Left colon (tissue), 2 donors: ENCODE measurements around the gene CFAP58. TPM values are rescaled to one million over a fixed set of nuclear protein-coding genes. Genes with fewer than 3 reads are reported as not detected.

Source experiments
- ATAC-seq: fragments of 200-7000 bp; cut with Tn5 transposase; one replicate; pipeline ENCODE4 v1.9.1; 2020; ENCODE audit warnings: mild to moderate bottlenecking, moderate library complexity
- DNase-seq, 2 donors: peaks; one replicate each; pipeline ENCODE4 v3.0.0-alpha.2; 2020
- intact Hi-C, 2 donors: fragments of 100-400 bp; cut with DNase I in 1 of 2; cut with micrococcal nuclease in 1 of 2; formaldehyde crosslinking; loops; one replicate each; pipeline versions ENCODE4 v1.11.2 to v1.14.0; 2022; cut with DNase I, micrococcal nuclease
- total RNA-seq, 2 donors: library from RNA; stranded (reverse); fragmentation: NEBNext Ultra II Directional; extraction: Animal tissue kit (Norgen Biotek cat#: 25700); gene quantifications; one replicate each; pipeline ENCODE4 v1.2.1, GENCODE V29; 2021
- donor health status: DM: no; HTN: no; CAD: no.
- donor health status: DM: yes; HTN: yes; CAD: no.

The CFAP58 gene
- total RNA-seq, 2 donors from 2014 or later: 0.09 to 0.20 TPM

DNA sequence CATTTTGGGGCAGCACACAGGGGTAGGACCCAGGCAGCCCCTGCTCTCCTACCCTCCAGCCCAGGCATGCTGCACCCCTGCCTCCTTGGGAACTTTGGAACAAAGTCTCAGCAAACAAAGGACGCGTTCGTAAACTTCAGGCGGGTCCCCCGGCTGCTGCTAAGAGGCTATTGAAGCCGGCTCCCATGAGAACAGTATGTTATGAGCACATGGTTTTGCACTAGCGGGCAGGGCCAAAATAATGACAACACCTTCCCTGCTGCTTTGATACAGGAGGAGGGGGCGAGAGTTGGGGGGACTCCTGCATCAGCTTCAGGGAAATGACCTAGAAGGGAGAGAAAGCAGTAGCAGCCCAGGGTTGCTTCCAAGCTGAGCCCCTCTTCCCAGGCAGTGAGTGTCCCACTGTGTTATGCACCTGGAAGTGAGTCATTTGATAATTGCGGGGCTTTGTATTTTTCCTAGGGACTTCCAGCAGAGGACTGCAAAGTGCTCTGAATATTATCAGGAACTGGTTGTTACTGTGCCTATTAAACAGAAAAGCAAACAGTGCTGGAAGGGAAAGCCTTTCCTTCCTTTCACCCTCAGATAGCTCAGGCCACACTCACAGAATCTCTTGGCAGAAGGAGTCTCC lies 22.3 kb upstream of the CFAP58 start:
- ATAC-seq (peak; percentile 81), DNase-seq (peak in 1 of 2 donors; percentile 45)
- intact Hi-C loops: no loop called here

DNA sequence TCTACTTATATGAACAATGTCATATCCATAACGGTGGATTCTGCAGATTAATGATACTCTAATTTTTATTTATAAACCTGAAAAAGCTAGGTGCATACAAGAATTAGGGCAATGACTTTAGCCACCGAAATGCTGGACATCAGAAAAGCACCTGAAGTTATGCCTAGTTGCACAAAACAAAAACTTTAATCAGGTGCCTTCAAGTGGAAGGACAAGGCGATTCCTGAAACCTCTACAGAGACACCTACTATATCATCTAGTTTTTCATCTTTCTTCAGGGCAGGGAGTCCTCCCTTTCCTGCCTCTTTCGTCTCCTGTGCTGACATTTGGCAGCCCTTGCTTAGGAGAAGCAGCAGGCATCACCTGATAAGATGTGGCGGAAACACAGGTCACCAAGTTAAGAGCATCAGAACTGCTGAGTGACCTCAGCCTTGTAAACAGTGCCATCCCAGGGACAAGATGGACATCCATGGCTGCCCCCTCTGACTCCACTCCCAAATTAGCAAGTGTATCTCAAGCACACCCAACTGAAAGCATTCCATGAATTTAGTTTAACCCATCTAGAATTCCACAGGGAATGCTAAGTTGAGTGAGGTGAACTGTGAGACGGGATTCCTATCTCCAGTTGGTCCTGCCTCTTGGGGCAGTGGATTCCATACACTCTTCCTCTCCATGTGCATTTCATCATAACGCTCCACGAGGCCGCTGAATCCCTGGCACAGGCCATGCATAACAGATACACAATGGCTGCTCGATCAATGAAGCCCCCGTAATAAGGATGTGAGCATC lies 21.2 kb upstream of the CFAP58 start:
- ATAC-seq: no peak
- intact Hi-C loops: no loop called here
- DNase-seq: no peak

DNA sequence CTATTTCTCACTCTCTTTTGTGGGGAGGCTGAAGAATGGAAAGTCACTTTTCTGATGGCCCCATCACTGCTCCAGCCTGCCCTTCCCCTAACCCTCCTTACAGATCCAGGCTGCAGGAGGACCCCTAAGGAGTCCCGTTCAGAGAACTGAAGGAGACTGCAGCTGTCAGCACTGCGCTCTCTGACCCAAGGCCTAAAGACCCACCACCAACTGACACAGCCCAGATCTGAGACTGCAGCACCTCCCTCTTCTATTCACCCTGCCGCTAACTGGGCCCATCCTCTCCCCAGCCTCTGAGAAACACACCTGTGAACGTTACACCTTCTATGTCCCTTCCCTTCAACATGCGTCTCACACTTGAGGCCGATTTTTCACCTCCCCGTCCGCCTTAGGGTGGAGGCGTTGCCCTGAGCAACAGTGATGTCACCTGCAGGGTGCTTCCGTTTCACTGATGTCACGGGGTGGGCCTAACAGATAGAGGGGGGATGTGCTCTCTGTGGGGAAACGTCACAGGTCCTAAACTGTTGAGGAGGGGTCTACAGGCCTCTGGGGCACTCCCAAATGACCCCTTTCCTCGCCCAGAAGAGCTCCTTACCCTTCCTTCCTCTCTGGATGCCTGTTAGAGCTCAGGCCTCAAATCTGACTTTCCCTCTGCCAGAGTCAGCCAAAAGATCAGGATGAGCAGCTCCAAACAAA lies 20.5 kb upstream of the CFAP58 start:
- no peak for ATAC-seq
- no peak for DNase-seq
- intact Hi-C loops: no loop called here

DNA sequence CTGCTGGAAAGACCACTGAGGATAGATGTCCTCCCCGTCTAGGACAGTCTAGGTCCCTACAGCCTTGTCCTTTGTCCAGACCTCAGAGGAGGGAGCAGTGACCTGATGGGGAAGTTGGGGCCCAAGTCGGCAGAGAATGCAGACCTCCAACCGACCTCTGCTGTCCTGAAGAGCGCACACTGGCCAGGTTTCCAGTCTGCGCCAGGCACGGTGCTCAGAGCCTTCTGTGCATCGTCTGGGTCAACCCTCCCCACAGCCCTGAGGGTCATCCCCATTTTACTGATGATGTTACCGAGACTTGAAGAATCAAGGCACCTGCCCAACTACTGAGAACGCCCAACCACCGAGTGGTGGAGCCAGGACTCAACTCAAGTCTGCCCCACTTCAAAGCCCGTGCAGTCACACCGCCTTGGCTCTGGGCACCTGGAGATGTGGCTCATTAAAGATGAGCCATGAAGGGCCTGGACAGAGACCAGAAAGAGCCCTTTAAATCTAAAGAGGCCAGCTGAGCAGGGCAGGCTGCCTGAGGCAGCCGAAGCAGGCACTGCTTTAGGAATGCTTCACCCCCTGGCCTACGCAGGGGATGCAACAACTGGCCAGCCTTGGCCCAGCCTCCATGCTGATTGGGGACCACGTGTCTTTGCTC lies 19.8 kb upstream of the CFAP58 start:
- no peak for ATAC-seq
- DNase-seq: no peak
- intact Hi-C loops: no loop called here

DNA sequence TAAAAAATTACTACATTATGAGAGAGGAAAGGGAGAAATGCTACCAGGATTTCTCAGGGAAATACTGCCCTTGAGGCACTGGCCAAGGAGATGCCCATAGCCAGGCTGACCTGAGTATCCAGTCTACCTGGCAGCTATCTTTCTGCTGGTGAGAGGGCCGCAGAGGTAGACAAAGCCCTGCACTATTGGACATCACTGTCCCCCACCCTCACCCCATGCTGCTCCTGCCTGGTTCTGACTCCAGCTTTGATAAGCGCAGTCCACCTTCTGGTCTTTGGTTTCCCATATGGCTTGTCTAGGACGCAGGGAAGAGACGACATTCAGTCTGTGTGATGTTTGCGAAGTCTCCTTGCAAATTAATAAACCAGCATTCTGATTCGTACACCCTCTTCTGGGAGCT lies 19.1 kb upstream of the CFAP58 start:
- ATAC-seq (no peak), DNase-seq (no peak)
- intact Hi-C loops: no loop called here

DNA sequence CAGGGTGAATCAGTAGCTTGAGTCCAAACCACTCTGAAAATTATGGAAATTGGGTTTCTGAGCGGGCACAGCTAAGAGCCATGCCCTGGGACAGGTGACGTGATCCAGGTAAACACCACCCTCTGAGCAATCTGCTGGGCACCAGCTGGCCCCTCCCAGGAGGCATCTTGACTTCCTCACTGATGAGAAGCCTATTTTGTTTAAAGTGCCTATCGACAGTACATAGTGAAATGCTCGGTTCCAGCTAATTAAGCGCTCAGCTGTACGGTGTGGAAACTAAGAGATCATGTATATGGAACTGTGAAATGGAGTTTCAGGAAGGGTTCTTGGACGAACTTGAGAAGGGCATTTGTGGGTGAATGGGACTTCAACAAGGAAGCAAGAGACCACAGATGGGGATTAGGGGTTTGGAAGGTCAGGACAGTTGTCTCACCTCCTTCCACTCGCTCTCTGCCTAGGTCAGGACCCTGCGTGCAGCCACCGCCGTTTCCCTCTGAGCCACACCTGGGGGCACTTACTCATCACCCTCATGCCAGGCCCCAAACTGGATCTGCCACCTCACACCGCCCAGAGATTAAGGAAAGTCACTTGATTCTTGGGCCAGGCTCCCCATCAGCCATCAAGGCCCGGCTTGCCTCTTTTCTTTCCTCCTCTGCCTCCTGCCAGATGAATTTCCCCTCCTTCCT lies 18.5 kb upstream of the CFAP58 start:
- intact Hi-C loops: no loop called here

DNA sequence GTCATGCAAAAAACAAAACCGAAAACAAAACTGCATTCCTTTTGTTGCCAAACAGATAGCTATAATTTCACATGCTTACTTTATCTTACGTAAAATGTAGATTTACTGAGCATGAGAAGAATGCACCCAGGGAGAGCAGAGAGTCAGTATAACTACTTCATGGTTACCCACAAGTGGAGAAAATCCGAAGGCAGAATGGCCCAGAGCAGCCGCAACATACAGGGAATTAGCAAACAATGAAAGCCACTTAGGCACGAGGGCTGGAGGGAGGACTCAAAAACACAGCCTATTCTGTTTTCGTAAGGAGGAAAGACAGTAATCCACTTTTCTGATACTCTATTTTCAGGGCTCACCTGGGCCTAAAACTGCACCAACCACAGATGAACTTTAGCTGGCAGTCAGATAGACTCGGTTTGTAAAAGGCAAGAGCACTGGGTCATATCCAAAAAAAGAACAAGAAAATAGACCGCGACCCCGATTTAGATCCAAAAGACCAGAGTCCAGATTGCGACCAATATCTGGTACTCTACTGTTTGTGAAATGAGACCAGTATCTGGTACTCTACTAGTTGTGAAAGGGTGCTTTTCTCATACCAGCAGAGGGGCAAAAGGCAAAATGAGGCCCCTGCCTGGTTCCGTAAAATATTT lies 16.7 kb upstream of the CFAP58 start:
- no peak for ATAC-seq
- intact Hi-C loops: no loop called here
- DNase-seq: peak in 1 of 2 donors; percentile 9

More for the DNA sequence above, 18.5 kb upstream of the CFAP58 start:
- DNase-seq: no peak
- ATAC-seq: no peak

DNA sequence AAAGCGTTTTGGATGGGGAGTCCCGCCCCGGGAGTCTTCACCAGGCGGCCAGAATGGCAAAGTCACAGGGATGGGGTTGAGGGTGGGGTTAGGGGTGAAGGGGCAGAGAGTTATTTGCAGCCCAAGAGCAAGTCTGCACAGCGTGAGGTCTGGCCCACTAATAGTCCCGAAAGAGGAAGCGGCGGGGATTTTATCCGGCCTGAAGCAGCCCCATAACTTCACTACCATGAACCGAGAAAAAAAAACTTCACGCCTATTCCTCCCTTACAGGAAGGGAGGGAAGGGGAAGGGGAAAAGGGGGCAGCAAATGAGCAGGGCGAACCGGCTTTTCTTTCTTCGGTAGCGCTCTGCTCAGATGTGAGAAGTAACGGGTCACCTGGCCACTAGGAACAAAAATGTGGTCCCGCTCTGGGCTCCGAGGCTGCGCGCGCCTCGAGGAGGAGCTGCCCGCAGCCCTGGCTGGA lies 16.1 kb upstream of the CFAP58 start:
- ATAC-seq (peak; percentile 39), DNase-seq (peak in 1 of 2 donors; percentile 69)
- intact Hi-C loops: no loop called here

DNA sequence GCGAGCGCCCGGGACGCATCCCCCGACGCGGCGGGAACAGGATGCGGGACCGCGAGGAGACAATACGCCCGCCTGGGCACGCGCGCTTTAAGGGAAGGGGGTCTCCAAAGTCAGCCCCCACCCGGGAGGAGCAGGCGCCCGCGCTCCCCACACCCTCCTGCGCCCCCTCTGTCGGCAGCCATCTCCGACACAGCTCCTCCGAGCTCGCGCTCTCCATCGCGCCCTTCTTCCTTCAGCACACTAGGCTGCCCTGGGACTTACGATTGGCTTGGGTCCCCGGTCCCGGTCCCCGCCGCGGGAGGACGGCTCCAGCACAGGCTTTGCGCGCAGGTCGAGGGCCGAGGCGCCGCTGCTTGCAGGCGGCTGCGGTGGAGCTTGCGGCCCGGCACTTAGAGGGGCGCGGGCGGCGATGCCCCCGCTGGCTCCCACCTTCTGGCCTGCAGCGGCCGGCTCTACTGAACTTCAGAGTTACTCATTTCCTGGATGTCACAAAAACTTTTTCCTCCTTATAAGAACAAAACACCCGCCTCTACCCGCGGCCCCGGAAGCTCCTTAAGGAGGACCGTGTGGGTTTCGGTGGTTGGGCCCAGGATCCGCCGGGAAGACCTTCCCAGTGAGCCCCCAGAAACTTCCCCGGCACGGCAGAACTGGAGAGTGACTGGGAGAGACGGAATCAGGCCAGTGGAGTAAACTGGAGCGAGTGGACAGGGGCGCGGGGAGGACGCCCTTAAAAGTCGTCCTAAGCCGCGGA lies 15.5 kb upstream of the CFAP58 start, which contains the start of gene ITPRIP:
Gene ITPRIP, minus strand, starts transcription at position 481 of the 751 bp plus-strand sequence. CDS start 22,414 bp downstream, outside the sequence.
- peak; percentile 77 to 82 for DNase-seq
- ATAC-seq: peak; percentile 77
- intact Hi-C loops: no loop called here

DNA sequence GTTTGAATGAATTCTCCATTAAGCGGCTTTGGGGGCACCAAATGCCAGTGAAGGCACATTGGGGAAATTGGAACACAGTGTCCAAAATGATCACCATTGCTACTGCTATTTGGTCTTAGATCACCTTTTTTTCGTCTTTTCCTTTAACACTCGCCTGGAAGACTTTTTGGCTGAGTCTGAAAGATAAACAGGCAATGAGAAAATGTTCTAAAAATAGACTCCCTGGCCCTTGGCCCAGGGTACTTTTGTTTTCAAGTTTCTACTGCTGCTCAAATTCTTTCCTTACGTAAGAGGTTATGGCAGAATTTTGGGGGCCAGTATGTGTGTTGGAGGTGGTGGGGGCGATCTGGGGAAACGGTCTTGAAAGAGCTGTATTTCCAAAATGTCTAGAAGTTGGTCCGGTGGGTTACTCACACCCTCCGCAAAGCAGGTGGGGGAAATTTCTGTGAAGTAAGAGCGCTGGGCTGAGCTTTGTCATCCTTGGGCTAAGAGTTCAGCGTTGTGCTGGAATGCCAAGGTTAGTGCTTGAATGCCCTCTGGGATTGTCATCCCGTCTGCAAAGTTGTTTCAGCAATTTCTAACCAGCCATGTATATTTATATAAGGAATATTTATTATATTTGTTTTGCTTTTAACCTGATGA lies 14.0 kb upstream of the CFAP58 start:
- peak in 1 of 2 donors; percentile 24 for DNase-seq
- no peak for ATAC-seq
- intact Hi-C loops: no loop called here

DNA sequence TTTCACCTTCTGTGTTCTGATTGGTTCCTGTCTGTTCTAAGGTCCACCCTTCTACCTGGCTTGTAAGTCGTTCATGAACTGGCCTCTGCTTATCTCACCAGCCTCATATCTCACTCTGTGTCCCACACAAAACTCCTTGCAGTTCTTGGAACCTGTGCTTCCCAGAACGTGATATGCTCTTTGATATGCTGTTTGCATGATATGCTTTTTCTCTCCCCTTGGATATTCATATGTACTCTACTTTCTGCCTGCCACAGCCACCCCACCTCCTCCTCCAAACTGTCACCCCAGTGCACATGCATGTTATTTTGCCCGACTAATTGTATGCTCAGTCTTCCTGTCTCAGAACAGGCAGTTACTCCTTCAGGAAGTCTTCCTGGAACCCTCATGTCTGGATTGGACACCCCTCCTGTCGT lies 13.5 kb upstream of the CFAP58 start:
- peak in 1 of 2 donors; percentile 5 for DNase-seq
- peak; percentile 73 for ATAC-seq
- intact Hi-C loops: no loop called here

DNA sequence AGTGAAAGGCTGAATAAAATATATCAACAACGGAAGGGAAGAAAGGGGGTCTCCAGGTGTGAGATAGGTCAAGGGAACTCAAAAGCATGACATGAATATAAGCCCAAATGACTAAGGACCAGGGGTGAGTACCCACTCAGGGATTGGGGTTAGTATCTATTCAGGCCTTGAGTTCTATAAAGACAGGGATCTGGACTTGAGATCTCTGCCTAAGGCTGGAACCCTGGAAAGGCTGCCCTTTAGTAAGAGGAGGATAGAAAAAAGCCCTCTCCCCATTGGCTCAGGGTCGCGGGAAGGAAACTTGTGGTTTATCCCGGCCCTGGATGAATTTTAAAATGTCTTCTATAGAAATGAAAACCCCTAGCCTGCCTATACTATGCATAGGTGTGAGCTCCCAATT lies 13.0 kb upstream of the CFAP58 start:
- no peak for DNase-seq
- intact Hi-C loops: no loop called here
- no peak for ATAC-seq

DNA sequence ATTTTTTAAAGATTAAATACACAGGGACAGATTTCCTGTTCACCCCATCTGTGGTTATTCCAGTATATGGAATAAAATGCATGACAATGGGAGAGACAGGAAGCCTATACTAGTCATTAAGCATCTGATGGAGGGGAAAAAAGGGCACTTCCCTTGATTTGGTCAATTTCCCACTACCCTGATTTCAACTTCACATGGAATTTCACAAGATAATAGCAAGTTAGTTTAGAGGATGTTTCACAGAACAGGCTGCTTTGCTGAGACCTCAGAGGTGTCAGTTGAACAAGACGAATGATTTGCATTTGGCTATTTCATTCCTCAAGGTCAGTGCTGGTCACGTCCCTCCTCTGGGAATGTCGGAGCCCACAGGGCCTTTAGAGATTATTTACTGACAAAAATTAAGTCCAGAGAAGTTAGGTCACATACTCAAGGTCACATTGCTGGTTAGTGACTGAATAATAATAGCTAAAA lies 10.7 kb upstream of the CFAP58 start:
- intact Hi-C loops: no loop called here
- ATAC-seq: no peak
- no peak for DNase-seq

DNA sequence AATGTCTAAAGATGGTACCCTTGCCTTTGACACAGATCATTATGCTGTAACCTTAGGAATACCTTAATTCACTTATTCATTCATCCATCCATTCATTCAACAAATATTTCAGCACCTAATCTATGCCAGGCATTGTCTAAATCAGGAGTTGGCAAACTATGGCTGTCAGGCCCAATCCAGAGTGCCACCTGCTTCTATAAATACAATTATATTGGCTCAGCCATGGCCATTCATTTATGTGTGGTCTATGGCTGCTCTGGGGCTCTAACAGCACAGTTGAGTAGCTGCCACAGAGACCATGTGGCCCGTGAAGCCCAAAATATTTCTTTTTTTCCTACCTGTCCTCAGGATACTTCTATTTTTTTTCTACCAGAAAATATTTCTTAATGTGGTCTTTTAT lies 9.4 kb upstream of the CFAP58 start:
- ATAC-seq: no peak
- DNase-seq: no peak
- intact Hi-C loops: no loop called here

DNA sequence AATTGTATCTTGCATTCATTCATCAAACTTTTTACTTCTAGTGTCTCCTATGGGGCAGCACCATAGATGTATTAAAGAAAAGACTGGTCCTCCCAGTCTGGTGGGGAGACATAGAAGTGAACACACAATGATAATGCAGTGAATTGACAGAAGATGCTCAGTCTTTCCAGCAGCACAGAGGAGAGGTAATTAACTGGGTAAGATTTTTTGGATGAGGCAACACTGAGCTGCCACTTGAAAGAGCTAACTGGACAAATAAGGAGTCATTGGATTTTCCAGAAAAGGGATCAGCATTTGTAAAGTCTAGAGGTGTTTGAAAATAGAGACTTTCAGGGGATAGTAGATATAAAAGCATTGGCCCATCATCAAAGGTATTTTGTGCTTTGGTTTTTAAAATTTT lies 8.1 kb upstream of the CFAP58 start:
- no peak for DNase-seq
- ATAC-seq: no peak
- intact Hi-C loops: loop anchor here (5.0 kb wide), 1 partner anchor 38 kb away; no protein-coding TSS in a partner anchor

DNA sequence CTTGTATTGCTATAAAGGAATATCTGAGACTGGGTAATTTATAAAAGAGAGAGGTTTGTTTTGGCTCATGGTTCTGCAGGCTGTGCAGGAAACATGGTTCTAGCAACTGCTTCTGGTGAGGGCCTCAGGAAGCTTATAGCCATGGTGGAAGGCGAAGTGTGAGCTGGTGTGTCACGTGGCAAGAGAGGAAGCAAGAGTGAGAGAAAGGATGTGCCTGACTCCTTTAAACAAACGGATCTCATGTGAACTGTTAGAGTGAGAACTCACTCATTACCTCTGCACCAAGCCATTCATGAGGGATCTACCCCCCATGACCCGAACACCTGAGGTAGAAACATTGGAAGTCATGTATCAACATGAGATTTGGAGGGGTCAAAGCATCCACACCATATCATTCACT lies 7.7 kb upstream of the CFAP58 start:
- ATAC-seq (no peak), DNase-seq (no peak)
- intact Hi-C loops: loop anchor here (5.0 kb wide), 1 partner anchor 39 kb away; no protein-coding TSS in a partner anchor
